HG03571 (cell line): ENCODE measurements around the gene CNTNAP4.
A peak's percentile ranks its signal among the peaks of the same experiment; 100 is the strongest.

ENCODE experiments used
- ATAC-seq: cut with Tn5 transposase; IDR thresholded peaks from one replicate; pipeline ENCODE4 v1.9.1; 2021; ENCODE audit not compliant: unreplicated experiment

CNTNAP4 gene

GRCh38 chr16:76574651-76575050 lies 297.4 kb downstream of the CNTNAP4 start:
- no peak for ATAC-seq

- ATAC-seq = no peak
Observed at GRCh38 chr16:76576526-76576925, 299.3 kb downstream of the CNTNAP4 start.

DNA sequence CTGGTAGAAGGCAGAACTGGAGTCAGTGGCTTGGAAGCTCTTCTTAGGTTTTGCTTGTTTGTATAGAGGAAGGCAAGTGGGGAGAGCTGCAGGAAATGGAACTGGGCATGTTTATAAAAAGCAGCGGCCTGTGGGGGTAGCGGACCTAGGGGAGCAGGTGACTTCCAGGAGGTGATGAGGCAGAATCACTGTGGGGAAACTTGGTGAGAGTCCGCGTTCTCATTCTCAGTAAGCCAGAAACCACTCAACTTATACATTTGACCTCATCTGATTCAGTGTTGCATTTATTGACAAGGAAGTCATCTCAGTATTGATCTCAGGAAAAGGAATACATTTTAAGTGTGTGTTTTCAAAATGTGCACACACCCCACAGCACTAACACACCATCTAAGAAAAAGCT lies 299.8 kb downstream of the CNTNAP4 start:
- ATAC-seq = peak; percentile 71

DNA sequence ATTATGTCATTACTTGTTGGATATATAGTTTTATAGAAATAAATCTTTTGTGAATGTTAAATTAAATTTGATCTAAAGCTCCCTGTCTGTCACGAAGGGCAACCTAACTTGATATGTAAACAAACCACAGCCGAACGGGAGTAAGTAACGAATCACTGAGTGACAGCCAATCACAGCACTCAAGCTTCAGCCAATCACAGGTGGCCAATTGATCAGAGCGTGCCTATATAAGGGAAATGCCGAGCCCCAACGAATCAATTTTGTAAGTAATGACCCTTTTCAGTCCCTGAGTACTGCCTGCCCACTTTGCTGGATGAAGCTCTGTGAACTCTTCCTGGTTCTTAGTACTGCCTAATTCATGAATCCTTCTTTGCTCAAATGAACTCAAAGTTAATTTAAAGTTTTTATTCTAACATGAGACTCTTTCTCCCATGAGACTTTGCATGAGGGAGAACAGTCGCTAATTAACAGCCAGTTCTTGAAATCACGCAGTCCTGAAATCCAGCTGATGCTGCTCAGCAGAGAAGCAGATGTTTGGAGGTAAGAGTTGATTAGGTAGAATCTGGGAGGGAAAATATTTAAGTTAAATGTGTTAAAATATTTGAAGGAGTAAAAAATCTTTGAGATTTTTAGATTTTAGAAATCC lies 302.2 kb downstream of the CNTNAP4 start:
- no peak for ATAC-seq

DNA sequence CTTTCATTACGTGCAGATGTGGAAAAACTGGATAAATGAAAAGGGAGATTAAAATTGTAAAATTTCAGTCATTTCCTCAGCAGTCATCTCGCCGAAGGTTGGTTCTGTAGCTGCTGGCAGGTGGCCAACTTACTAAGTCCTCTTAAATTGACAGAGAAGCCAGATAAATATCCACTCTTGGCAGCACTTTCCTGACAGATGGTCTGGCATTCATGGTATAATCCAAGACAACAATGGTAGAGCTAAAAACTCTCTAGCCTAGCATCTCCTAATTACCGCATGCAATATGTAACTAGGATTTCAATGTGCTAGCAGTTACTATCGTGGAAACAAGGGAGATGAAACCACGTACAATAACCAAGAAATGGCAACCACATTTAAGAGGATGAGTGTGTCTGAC lies 306.3 kb downstream of the CNTNAP4 start:
- ATAC-seq = no peak

GRCh38 chr16:76583945-76584344 lies 306.7 kb downstream of the CNTNAP4 start:
- ATAC-seq = no peak

DNA sequence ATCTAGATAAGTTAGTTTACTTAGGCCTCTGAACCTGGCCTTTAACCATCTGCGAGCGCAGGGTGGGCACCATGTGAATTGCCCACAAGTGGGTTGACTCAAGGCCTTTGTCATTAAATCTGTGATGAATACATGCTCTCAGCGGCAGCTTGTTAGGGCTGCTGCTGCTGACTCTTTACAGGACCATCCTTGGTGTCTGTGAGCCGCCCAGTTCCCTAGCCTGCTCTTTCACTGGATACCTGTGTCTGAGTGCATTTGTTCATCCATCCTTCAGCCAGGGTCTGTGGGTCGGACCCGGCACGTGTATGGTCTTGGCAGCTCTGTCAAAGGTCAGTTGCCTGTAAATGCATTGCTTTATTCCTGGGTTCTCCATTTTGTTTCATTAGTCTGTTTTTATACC lies 321.3 kb downstream of the CNTNAP4 start:
- no peak for ATAC-seq

DNA sequence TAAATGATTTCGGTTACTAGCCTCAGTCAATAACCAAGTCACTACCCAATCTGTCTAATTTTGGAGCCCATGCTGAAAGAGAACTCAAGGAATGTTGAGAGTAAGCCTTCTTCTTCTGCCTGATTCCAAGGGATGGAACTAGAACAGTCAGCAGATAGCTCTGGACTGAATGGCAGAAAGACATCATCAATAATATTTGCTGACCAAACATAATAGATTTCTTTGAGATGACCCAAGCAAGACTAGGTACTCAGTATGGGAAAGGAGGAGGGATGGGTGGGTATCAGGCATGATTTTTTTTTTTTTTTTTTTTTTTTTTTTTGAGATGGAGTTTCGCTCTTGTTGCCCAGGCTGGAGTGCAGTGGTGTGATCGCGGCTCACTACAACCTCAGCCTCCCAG lies 330.1 kb downstream of the CNTNAP4 start:
- ATAC-seq = no peak
